Stimulated activated CD4-positive, alpha-beta T cell treated with anti-CD3 and anti-CD28 coated beads, Interleukin-2, amount 100 ng/mL, for 4 hours (primary cell): ENCODE data around the gene PCBP4.

Source experiments
- DNase-seq: peaks from one replicate; pipeline ENCODE4 v3.0.0-alpha.2; 2020; ENCODE audit warnings: low read depth

The PCBP4 gene

GRCh38 chr3:51971350-51971749 lies 4.1 kb upstream of the PCBP4 start:
- DNase-seq, result no peak

DNA sequence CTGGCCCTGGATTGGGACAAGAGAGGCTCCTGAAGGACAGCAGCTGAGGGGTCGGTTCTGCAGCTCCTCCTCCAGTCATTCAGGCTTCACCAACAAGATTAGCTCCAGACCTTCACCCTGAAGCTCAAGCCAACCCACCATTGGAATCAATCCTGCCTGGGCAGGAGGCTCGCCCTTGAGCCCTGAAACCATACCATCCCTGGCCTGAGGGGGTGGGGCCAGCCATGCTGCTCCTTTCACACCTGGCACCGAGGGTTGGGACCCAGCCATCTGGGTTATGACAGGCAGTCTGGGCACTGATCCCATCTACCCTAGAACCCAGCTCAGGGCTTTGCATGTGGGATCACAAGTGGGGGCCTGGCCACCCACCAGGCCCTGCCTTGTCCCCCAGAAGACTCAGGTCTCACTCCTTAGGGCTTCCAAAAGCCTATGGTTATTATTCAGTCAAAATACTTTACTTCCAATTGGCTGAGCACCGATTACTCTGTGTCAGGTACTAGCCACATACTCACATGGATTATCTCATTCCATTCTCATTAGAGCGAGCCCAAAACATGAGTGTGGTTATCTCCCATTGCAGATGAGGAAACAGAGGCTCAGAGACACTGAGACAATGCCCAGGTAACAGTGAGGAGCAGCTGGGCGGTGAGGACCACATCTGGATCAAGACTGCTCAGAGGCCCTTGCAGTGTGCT lies 3.5 kb upstream of the PCBP4 start:
- no peak for DNase-seq

DNA sequence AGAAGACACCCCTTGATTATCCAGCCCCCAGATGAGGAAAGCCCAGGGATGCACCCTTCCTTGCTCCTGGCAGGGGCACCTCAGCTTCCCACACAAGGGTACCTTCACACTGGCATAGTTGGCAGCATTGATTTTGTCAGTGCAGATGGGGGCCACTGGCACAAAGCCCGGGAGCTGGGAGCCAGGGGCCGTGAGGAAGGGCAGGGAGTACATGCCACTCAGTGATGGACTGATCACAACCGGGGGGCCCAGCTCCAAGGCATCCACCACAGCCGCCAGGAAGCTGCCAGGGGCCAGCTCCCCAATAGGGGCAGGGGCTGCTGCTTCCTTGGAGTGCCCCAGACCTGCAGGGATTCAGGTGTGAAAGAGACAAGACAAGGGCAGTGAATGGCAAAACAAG lies 2.6 kb upstream of the PCBP4 start:
- DNase-seq, result no peak

GRCh38 chr3:51968883-51969678 lies 1.8 kb upstream of the PCBP4 start:
- DNase-seq, result no peak

- DNase-seq, result no peak
Measured at GRCh38 chr3:51968170-51968775, 1.0 kb upstream of the PCBP4 start.

DNA sequence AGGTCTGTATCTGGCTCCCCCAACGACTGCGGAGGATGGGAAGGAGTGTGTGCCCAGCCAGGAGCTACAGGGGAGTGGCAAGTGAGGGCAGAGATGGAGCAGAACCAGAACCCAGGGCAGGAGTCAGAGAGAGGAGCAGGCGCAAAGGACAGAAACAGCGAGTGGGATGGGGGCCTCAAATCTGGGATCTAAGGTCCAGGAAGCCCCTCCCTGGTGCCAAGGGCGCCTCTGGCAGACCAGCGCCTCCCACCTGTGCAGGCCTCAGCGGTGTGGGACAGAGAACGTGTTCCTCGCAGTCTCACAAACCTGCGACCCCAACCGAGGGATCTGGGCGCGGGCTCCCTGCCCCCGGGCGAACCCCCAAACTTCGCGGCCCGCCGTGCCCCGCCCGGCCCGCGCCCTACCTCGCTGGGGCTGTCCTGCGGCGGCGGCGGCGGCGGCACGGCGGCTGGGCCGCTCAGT lies 301 bp downstream of the PCBP4 start:
- DNase-seq, result no peak

DNA sequence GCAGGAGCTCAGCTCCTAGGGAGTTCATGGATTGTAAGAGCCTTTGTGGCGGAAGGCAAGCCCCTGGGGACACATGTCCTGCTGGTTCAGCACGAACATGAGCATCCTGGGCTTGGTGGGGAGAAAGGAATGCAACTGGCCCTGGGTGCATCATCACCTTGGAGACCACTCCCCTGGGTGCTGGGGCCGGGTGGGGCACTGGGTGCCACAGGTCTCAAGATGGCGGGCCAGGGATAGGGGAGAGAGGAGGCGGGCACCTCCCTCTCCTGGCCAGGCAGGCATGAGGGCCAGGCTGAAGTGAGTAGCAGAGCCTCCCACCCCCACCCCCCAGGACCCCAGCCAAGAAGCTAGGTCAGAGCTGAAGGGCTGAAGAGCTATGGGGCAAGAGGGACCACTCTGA lies 768 bp downstream of the PCBP4 start:
- DNase-seq, result no peak

- no peak for DNase-seq
Measured at GRCh38 chr3:51966016-51966415, 1.2 kb downstream of the PCBP4 start.

- DNase-seq, result no peak
Measured at GRCh38 chr3:51964521-51964920, 2.7 kb downstream of the PCBP4 start.

DNA sequence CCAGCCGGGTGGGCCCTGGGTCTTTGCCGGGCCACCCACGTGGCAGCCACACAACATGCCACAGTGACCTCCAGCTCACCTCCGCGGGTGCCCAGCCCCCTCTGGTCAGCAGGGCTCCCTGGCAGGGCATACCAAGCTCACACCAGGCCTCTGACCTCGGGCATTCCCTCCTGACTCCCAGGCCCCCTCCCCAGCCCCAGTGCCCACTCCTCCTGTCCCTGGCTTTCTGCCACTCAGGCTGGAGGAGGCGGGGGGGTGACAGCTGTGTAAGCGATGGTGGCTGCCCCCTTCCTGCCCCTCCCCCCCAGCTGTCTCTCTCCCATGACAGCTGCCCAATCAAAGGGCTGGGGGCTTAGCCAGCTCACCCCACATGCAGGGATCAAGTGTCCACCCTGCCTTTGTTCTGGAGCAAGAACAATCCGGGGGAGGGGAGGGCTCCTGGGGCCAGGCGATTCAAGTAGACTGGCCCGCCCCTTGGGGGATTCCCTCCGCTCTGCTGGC lies 3.3 kb downstream of the PCBP4 start:
- DNase-seq, result no peak

GRCh38 chr3:51962854-51963530 lies 4.3 kb downstream of the PCBP4 start:
- DNase-seq, result no peak

DNA sequence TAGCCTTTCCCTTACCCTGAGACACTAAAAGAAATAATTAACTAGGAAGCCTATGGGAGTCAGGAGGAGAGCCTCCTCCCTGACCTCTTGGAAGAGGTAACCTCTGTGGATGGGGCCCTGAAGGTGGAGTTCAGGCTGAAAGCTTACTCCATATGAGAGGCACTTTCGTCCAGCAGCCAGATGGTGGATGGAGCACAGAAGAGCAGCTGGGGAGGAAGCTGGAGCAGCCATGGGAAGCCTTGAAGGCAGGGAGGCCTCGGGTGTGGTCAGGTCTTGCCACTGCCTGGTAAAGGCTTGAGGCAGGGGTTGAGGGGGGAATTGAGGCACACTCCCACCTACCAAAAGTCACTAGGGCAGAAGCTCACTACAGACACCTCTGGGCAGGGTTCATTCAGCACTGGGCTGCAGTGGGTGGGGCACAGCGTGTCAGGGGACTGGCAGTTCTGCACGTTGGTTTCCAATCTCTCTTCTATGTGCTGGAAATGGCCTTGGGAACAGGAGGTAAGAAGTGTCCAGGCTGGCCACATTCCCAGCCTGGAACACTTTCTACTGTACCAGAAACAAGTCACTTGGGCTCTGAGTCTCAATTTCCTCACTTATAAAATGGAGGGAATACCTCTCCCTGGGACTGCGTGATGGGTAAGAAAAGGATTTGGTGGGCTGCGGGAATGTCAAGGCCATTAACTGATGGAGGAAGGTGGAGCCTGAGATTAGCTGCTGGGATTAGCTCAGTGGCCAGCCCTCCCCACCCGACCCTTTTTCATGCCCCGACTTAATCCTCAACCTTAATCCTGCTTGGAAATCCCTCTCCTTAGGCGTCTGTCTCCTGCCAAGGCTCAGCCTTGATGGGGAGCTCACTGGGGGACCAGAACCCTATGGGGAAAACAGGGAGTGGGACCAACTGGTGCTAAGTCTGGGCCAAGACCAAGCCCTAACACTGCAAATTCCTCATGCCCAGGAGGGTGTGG lies 5.4 kb downstream of the PCBP4 start:
- no peak for DNase-seq

DNA sequence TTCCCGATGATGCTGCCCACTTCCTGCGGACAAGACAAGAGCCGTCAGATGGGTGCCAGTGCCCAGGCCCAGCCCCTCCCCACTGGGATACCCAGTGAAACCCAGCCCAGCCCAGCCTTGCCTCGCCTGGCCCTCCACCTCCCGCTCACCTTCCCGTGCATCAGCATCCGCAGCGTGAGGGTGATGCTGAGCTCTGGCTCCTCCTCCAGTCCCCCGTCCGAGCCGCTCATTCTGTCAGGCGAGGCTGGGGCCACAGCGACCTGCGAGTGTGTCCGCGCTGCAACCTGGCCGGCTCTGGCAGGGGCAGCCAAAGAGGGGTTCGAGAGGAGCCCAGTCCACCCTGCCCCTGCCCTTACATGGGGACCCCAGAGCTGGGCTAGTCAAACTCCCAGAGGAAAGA lies 6.2 kb downstream of the PCBP4 start:
- DNase-seq, result no peak

GRCh38 chr3:51960386-51960785 lies 6.9 kb downstream of the PCBP4 start:
- DNase-seq, result no peak

- DNase-seq, result no peak
Measured at GRCh38 chr3:51959651-51960050, 7.6 kb downstream of the PCBP4 start.

- DNase-seq, result no peak
Measured at GRCh38 chr3:51958603-51959521, 8.4 kb downstream of the PCBP4 start.

- no peak for DNase-seq
Measured at GRCh38 chr3:51957520-51958205, 9.6 kb downstream of the PCBP4 start.

DNA sequence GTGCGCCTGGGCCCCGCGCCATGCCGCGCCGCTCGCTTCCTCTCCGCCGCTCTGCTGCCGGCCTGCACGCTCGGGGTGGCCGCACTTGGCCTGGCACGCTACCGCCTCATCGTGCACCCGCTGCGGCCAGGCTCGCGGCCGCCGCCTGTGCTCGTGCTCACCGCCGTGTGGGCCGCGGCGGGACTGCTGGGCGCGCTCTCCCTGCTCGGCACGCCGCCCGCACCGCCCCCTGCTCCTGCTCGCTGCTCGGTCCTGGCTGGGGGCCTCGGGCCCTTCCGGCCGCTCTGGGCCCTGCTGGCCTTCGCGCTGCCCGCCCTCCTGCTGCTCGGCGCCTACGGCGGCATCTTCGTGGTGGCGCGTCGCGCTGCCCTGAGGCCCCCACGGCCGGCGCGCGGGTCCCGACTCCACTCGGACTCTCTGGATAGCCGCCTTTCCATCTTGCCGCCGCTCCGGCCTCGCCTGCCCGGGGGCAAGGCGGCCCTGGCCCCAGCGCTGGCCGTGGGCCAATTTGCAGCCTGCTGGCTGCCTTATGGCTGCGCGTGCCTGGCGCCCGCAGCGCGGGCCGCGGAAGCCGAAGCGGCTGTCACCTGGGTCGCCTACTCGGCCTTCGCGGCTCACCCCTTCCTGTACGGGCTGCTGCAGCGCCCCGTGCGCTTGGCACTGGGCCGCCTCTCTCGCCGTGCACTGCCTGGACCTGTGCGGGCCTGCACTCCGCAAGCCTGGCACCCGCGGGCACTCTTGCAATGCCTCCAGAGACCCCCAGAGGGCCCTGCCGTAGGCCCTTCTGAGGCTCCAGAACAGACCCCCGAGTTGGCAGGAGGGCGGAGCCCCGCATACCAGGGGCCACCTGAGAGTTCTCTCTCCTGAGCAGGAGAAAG lies 11.1 kb downstream of the PCBP4 start:
- DNase-seq, result no peak
